Lower leg skin (tissue), 4 donors: Measurements from ENCODE around the gene TUBB2B. TPM values are rescaled to one million over a fixed set of nuclear protein-coding genes. Genes with fewer than 3 reads are reported as not detected.

ENCODE experiments used
- DNase-seq, 2 donors: peaks; one replicate each; pipeline ENCODE4 v3.0.0-alpha.2; 2019; ENCODE audit warnings: low spot score in 2 of 2
- H3K4me3 ChIP-seq: fragments of 200-600 bp; sonication (generic); 2 replicates; pipeline ENCODE4 v1.5.1; 2017; ENCODE audit warnings: mild to moderate bottlenecking, low read depth; ENCODE audit not compliant: poor library complexity, severe bottlenecking
- CTCF ChIP-seq, 3 donors: fragments of 450-650 bp; IDR thresholded peaks; one replicate each; pipeline ENCODE4 v1.5.1; 2016; ENCODE audit warnings: antibody characterized with exemption in 3 of 3, mild to moderate bottlenecking in 3 of 3, moderate library complexity in 2 of 3
- POLR2A ChIP-seq, 2 donors: fragments of 450-650 bp; IDR thresholded peaks; one replicate each; pipeline ENCODE4 v1.6.1; 2016 to 2017; ENCODE audit warnings: antibody characterized with exemption in 2 of 2, mild to moderate bottlenecking in 1 of 2, moderate library complexity in 1 of 2
- WGBS, 2 donors: methylation state at CpG; one replicate each; pipeline ENCODE4 v1.1.5; 2018; 5-methylcytosine and 5-hydroxymethylcytosine counted together
- intact Hi-C: fragments of 100-400 bp; cut with DNase I; formaldehyde crosslinking; loops from one replicate; pipeline ENCODE4 v1.15.0; 2023; ENCODE audit warnings: low total_unique reads
- total RNA-seq, 4 donors: library from RNA; depleted of rRNA; stranded (reverse); fragments of >200 nt; gene quantifications; one replicate each; pipeline ENCODE4 v1.1.0, GENCODE V29; 2016

Gene TUBB2B
- total RNA-seq, 4 donors from 2014 or later, result 1.0 to 14.6 (median 7.5) TPM

- intact Hi-C loops, result loop anchor here (5.0 kb wide), 1 partner anchor 82 kb away; no protein-coding TSS in a partner anchor
- peak; percentile 81 to 92 for DNase-seq
- WGBS, 2 donors, result 26 to 28% methylated on average over 17 of the region's 17 CpGs
- H3K4me3 ChIP-seq, result no peak overlapping the region
- TF ChIP-seq CTCF (IDR thresholded peaks at IDR 0.05) (no peak), POLR2A (IDR thresholded peaks at IDR 0.05) (no peak)
Measured at GRCh38 chr6:3209114-3210023, 18.1 kb downstream of the TUBB2B start.

GRCh38 chr6:3208775-3209113 lies 18.7 kb downstream of the TUBB2B start:
- TF ChIP-seq CTCF (IDR thresholded peaks at IDR 0.05) (no peak), POLR2A (IDR thresholded peaks at IDR 0.05) (no peak)
- H3K4me3 ChIP-seq, result no peak overlapping the region
- WGBS, 2 donors, result 42 to 47% methylated on average over 1 of the region's 1 CpG
- no peak for DNase-seq
- intact Hi-C loops, result loop anchor here (5.0 kb wide), 1 partner anchor 81 kb away; no protein-coding TSS in a partner anchor

- intact Hi-C loops, result loop anchor here (5.0 kb wide), 1 partner anchor 81 kb away; no protein-coding TSS in a partner anchor
- H3K4me3 ChIP-seq, result no peak overlapping the region
- no peak for TF ChIP-seq POLR2A (IDR thresholded peaks at IDR 0.05)
- no peak for TF ChIP-seq CTCF (IDR thresholded peaks at IDR 0.05)
- WGBS, 2 donors, result 22 to 23% methylated on average over 14 of the region's 14 CpGs
- peak; percentile 89 to 94 for DNase-seq
Measured at GRCh38 chr6:3208098-3208774, 19.2 kb downstream of the TUBB2B start.

GRCh38 chr6:3206339-3207015 lies 21.0 kb downstream of the TUBB2B start:
- WGBS, 2 donors, result 89 to 91% methylated on average over 7 of the region's 7 CpGs
- TF ChIP-seq POLR2A (IDR thresholded peaks at IDR 0.05) (no peak), CTCF (IDR thresholded peaks at IDR 0.05) (no peak)
- DNase-seq, result peak in 1 of 2 donors; percentile 65
- intact Hi-C loops, result loop anchor here (5.0 kb wide), 1 partner anchor 79 kb away; no protein-coding TSS in a partner anchor
- H3K4me3 ChIP-seq, result no peak overlapping the region

GRCh38 chr6:3205913-3206312 lies 21.5 kb downstream of the TUBB2B start:
- DNase-seq, result peak; percentile 51 to 63
- 27 to 36% methylated on average over 4 of the region's 4 CpGs for WGBS, 2 donors
- intact Hi-C loops, result loop anchor here (5.0 kb wide), 1 partner anchor 79 kb away; no protein-coding TSS in a partner anchor
- H3K4me3 ChIP-seq, result no peak overlapping the region
- TF ChIP-seq POLR2A (IDR thresholded peaks at IDR 0.05), result no peak
- TF ChIP-seq CTCF (IDR thresholded peaks at IDR 0.05), result no peak
